RWPE2 (cell line): Measurements from ENCODE around the gene FBRS.

Experiments used
- ATAC-seq: fragments of 200-7000 bp; cut with Tn5 transposase; 3 replicates; pipeline ENCODE4 v1.9.1; 2021; ENCODE audit warnings: low read depth
- DNase-seq: peaks from one replicate; pipeline ENCODE4 v3.0.0-alpha.2; 2020; ENCODE audit warnings: low spot score
- H3K27ac ChIP-seq: fragments of 450-650 bp; 2 replicates; pipeline ENCODE4 v1.5.1; 2017; ENCODE audit warnings: mild to moderate bottlenecking; ENCODE audit not compliant: poor library complexity, severe bottlenecking
- H3K27me3 ChIP-seq: fragments of 250-450 bp; sonication (Bioruptor Pico); 2 replicates; pipeline ENCODE4 v1.5.1; 2021; ENCODE audit warnings: mild to moderate bottlenecking, moderate library complexity; ENCODE audit not compliant: insufficient read depth, poor library complexity, severe bottlenecking
- H3K36me3 ChIP-seq: fragments of 250-450 bp; sonication (Bioruptor Pico); 2 replicates; pipeline ENCODE4 v1.5.1; 2020; ENCODE audit warnings: low read depth, mild to moderate bottlenecking, moderate library complexity
- H3K4me1 ChIP-seq: fragments of 250-450 bp; sonication (Bioruptor Pico); 2 replicates; pipeline ENCODE4 v1.5.1; 2021; ENCODE audit warnings: mild to moderate bottlenecking, moderate library complexity; ENCODE audit not compliant: insufficient read depth, poor library complexity, severe bottlenecking
- H3K4me3 ChIP-seq: fragments of 250-450 bp; sonication (Bioruptor Pico); 2 replicates; pipeline ENCODE4 v1.5.1; 2021; ENCODE audit warnings: mild to moderate bottlenecking, moderate library complexity; ENCODE audit not compliant: severe bottlenecking
- H3K9me3 ChIP-seq: fragments of 250-450 bp; sonication (Bioruptor Pico); 2 replicates; pipeline ENCODE4 v1.5.1; 2021; ENCODE audit warnings: mild to moderate bottlenecking, moderate library complexity; ENCODE audit not compliant: severe bottlenecking
- CTCF ChIP-seq: fragments of 450-650 bp; IDR thresholded peaks from one replicate; pipeline ENCODE4 v1.5.1; 2017; ENCODE audit warnings: mild to moderate bottlenecking, moderate library complexity; ENCODE audit not compliant: poor library complexity, severe bottlenecking

FBRS gene

GRCh38 chr16:30660424-30661261 lies 2.4 kb downstream of the FBRS start:
- no peak for ATAC-seq
- H3K27me3 ChIP-seq = no peaks in the 10 kb centered on the region
- DNase-seq = no peak
- peaks cover 62% of the 10 kb centered on the region for H3K36me3 ChIP-seq
- H3K4me1 ChIP-seq = no peaks in the 10 kb centered on the region
- H3K4me3 ChIP-seq = peak overlapping the region; percentile 62
- H3K27ac ChIP-seq = peak overlapping the region; percentile 94
- no peak for TF ChIP-seq CTCF
- no peaks in the 10 kb centered on the region for H3K9me3 ChIP-seq

- no peak for DNase-seq
- TF ChIP-seq CTCF = no peak
- no peak overlapping the region for H3K27ac ChIP-seq
- no peaks in the 10 kb centered on the region for H3K9me3 ChIP-seq
- ATAC-seq = no peak
- H3K4me3 ChIP-seq = no peak overlapping the region
- H3K36me3 ChIP-seq = peaks cover 65% of the 10 kb centered on the region
- no peaks in the 10 kb centered on the region for H3K27me3 ChIP-seq
- H3K4me1 ChIP-seq = no peaks in the 10 kb centered on the region
Observed at GRCh38 chr16:30662449-30662848, 4.2 kb downstream of the FBRS start.

GRCh38 chr16:30663038-30663437 lies 4.8 kb downstream of the FBRS start:
- H3K27me3 ChIP-seq = no peaks in the 10 kb centered on the region
- no peak overlapping the region for H3K4me3 ChIP-seq
- no peak for TF ChIP-seq CTCF
- H3K4me1 ChIP-seq = no peaks in the 10 kb centered on the region
- H3K9me3 ChIP-seq = no peaks in the 10 kb centered on the region
- no peak for DNase-seq
- peaks cover 71% of the 10 kb centered on the region for H3K36me3 ChIP-seq
- no peak overlapping the region for H3K27ac ChIP-seq
- ATAC-seq = no peak

GRCh38 chr16:30663820-30664219 lies 5.6 kb downstream of the FBRS start:
- no peak for TF ChIP-seq CTCF
- H3K36me3 ChIP-seq = peaks cover 73% of the 10 kb centered on the region
- H3K4me1 ChIP-seq = no peaks in the 10 kb centered on the region
- DNase-seq (no peak), ATAC-seq (no peak)
- H3K9me3 ChIP-seq = no peaks in the 10 kb centered on the region
- no peaks in the 10 kb centered on the region for H3K27me3 ChIP-seq
- H3K27ac ChIP-seq = no peak overlapping the region
- no peak overlapping the region for H3K4me3 ChIP-seq

GRCh38 chr16:30664616-30665109 lies 6.4 kb downstream of the FBRS start:
- no peak overlapping the region for H3K27ac ChIP-seq
- H3K4me3 ChIP-seq = no peak overlapping the region
- no peak for TF ChIP-seq CTCF
- H3K36me3 ChIP-seq = peaks cover 77% of the 10 kb centered on the region
- DNase-seq (no peak), ATAC-seq (no peak)
- H3K4me1 ChIP-seq = no peaks in the 10 kb centered on the region
- H3K27me3 ChIP-seq = no peaks in the 10 kb centered on the region
- H3K9me3 ChIP-seq = no peaks in the 10 kb centered on the region
